ENCODE measurements around the gene HSFX2.

DNA sequence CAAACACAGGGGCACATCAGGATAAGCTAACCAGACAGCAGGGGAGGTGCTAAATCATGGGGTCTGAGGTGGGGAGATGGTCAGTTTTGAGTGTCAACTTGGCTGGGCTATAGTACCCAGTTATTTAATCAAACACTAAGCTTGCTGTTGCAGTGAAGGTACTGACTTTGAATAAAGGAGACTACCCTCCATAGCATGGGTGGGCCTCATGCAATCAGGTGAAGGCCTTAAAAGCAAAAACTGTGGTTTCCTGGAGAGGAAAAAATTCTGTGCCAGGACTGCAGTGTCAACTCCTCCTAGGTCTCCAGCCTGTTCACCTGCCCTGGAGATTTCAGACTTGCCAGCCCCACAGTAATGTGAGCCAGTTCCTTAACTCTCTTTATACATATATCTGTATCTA is 12.6 kb upstream of the HSFX2 start:
- TF ChIP-seq EZH2 (IDR thresholded peaks at IDR 0.05) = no peak
- TF ChIP-seq FOXP2 (optimal IDR thresholded peaks at IDR 0.05; ENCODE audit: control extremely low read depth, extremely low read length, insufficient read depth) = no peak
- no peak for TF ChIP-seq POLR2AphosphoS5 (IDR thresholded peaks at IDR 0.05; ENCODE audit: borderline replicate concordance, low read depth, low read length)
